ENCODE results near the gene NTRK3. TPM values are rescaled to one million over a fixed set of nuclear protein-coding genes. Genes with fewer than 3 reads are reported as not detected.

The NTRK3 gene
- polyA plus RNA-seq, 1 experiment: 0.21 TPM

- ChIA-PET CTCF (no interaction called here), POLR2A (no interaction called here)
- Histone ChIP-seq H3K27me3 (ENCODE audit: control insufficient read depth, insufficient read depth, low read length) (no peaks in the 10 kb centered on the region), H3K27ac (ENCODE audit: low read depth, low read length) (no peak overlapping the region), H3K4me3 (ENCODE audit: low read depth, low read length) (no peak overlapping the region), H3K9me3 (ENCODE audit: control insufficient read depth, insufficient read depth, low read length) (no peaks in the 10 kb centered on the region)
- TF ChIP-seq, protein P1, sequence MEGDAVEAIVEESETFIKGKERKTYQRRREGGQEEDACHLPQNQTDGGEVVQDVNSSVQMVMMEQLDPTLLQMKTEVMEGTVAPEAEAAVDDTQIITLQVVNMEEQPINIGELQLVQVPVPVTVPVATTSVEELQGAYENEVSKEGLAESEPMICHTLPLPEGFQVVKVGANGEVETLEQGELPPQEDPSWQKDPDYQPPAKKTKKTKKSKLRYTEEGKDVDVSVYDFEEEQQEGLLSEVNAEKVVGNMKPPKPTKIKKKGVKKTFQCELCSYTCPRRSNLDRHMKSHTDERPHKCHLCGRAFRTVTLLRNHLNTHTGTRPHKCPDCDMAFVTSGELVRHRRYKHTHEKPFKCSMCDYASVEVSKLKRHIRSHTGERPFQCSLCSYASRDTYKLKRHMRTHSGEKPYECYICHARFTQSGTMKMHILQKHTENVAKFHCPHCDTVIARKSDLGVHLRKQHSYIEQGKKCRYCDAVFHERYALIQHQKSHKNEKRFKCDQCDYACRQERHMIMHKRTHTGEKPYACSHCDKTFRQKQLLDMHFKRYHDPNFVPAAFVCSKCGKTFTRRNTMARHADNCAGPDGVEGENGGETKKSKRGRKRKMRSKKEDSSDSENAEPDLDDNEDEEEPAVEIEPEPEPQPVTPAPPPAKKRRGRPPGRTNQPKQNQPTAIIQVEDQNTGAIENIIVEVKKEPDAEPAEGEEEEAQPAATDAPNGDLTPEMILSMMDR (IDR thresholded peaks at IDR 0.05; ENCODE audit: low read depth, low read length): no peak
- no peak for DNase-seq (ENCODE audit: low read depth, low spot score)
Measured at GRCh38 chr15:87877822-87878542, 378.6 kb downstream of the NTRK3 start.

GRCh38 chr15:87877114-87877810 lies 379.3 kb downstream of the NTRK3 start:
- Histone ChIP-seq H3K4me3 (ENCODE audit: low read depth, low read length) (no peak overlapping the region), H3K27me3 (ENCODE audit: control insufficient read depth, insufficient read depth, low read length) (no peaks in the 10 kb centered on the region), H3K27ac (ENCODE audit: low read depth, low read length) (no peak overlapping the region), H3K9me3 (ENCODE audit: control insufficient read depth, insufficient read depth, low read length) (no peaks in the 10 kb centered on the region)
- ChIA-PET CTCF (no interaction called here), POLR2A (no interaction called here)
- TF ChIP-seq, protein P1 (IDR thresholded peaks at IDR 0.05; ENCODE audit: low read depth, low read length): no peak
- DNase-seq (ENCODE audit: low read depth, low spot score): peak; percentile 68

DNA sequence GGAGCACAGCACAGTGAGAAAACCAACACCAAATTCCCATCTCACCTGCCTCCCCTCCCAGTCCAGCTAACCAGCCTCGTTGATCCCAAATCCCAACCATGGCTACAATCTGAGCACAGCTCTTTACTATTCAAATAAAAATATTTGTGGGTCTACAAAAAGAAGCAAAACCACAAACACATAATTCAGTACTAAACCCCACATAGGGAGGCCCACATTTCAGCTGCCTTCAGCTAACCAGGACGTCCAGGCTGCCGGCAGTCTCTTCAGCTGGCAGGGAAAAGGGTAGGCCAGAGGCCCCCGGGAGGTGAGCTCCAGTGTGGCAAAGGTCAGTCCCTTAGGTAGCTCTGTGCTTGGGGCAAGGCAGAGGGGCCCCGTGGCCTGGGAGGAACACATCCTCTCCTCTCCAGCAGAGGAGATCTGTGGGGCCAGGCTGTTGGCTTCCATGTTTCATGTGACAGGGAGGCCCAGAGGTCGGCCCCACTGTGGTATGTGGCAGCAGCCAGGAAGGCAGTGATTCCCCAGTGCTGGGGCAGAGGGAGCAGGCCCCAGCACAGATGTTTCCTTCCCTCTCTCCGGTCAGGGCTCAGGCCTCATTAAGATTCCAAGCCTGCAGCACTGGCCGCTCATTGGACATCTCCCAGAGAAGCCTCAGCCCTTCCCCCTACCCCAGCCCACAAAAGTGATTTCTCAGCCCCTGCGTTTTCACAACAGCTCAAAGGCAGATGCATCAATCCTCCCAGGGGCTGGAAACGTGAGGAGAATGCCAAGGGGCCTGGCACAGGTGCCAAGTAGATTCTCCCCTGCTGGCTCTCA lies 381.4 kb downstream of the NTRK3 start:
- DNase-seq (ENCODE audit: low read depth, low spot score): peak; percentile 26
- no peak overlapping the region for H3K4me3 ChIP-seq (ENCODE audit: low read depth, low read length)
- TF ChIP-seq, protein P1 (IDR thresholded peaks at IDR 0.05; ENCODE audit: low read depth, low read length): no peak
- CTCF ChIA-PET: interaction anchor here (0.6 kb wide), 2 partner anchors 21 to 25 kb away, joined by 3 read pairs; no protein-coding TSS in a partner anchor
- POLR2A ChIA-PET: no interaction called here
- no peaks in the 10 kb centered on the region for H3K9me3 ChIP-seq (ENCODE audit: control insufficient read depth, insufficient read depth, low read length)
- H3K27me3 ChIP-seq (ENCODE audit: control insufficient read depth, insufficient read depth, low read length): no peaks in the 10 kb centered on the region
- H3K27ac ChIP-seq (ENCODE audit: low read depth, low read length): peak overlapping the region; percentile 39

DNA sequence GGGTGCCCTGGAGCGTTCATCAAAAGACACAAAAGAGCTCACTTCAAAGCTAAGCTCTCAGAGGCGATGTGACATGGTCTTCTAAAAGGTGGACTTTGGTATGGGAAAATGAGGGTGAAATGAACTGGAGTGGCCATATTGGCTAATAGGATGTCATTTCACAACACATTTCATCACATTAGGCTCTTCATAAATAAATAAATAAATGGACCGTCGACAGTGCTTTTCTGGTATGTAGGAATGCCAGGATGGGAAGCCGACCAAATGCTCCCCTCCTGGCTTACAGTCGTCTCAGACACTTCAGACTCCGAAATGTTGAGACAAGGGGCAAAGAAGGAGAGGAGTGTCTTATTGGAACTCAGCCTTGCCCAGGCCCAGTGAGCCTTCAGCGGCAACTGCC lies 383.0 kb downstream of the NTRK3 start:
- no peaks in the 10 kb centered on the region for H3K27me3 ChIP-seq (ENCODE audit: control insufficient read depth, insufficient read depth, low read length)
- H3K9me3 ChIP-seq (ENCODE audit: control insufficient read depth, insufficient read depth, low read length): no peaks in the 10 kb centered on the region
- ChIA-PET CTCF (no interaction called here), POLR2A (no interaction called here)
- DNase-seq (ENCODE audit: low read depth, low spot score): no peak
- no peak overlapping the region for H3K4me3 ChIP-seq (ENCODE audit: low read depth, low read length)
- H3K27ac ChIP-seq (ENCODE audit: low read depth, low read length): no peak overlapping the region
- TF ChIP-seq, protein P1 (IDR thresholded peaks at IDR 0.05; ENCODE audit: low read depth, low read length): no peak

Measured in AG04450 (cell line).